SK-MEL-5 (cell line): Measurements from ENCODE around the gene S1PR5. TPM values are rescaled to one million over a fixed set of nuclear protein-coding genes. Genes with fewer than 3 reads are reported as not detected.
"Not testable (repeated sequence)": the region's sequence is repeated elsewhere in the genome, so short reads cannot be mapped to it uniquely, and the experiment has no call there.

ENCODE experiments used
- DNase-seq: peaks from one replicate; pipeline ENCODE4 v3.0.0-alpha.2; 2016; ENCODE audit warnings: low read depth, low spot score
- in situ Hi-C: cut with HindIII; loops from 2 replicates; pipeline ENCODE4 v1.10.0; 2016; ENCODE audit warnings: low sequenced_read_pairs, high pct_unique_total_duplicates, low pct_unique_long_range_greater_than_20kb
- total RNA-seq: library from RNA; depleted of rRNA; stranded (reverse); fragments of >200 nt; shearing (Covaris generic); gene quantifications from 2 replicates; pipeline ENCODE4 v1.2.3, GENCODE V29; 2014

Gene S1PR5
- total RNA-seq, 1 experiment from 2014 or later = 2.6 TPM

- in situ Hi-C loops = no loop called here
Observed at GRCh38 chr19:10549733-10550132, 32.5 kb upstream of the S1PR5 start.

GRCh38 chr19:10548746-10549276 lies 31.6 kb upstream of the S1PR5 start:
- DNase-seq = no peak
- in situ Hi-C loops = no loop called here

More at GRCh38 chr19:10549733-10550132, 32.5 kb upstream of the S1PR5 start:
- DNase-seq = no peak

GRCh38 chr19:10546817-10547216 lies 29.6 kb upstream of the S1PR5 start:
- no peak for DNase-seq
- in situ Hi-C loops = no loop called here

- in situ Hi-C loops = no loop called here
Observed at GRCh38 chr19:10544753-10545251, 27.6 kb upstream of the S1PR5 start.

GRCh38 chr19:10544242-10544752 lies 27.1 kb upstream of the S1PR5 start:
- peak; percentile 17 for DNase-seq
- in situ Hi-C loops = no loop called here

More at GRCh38 chr19:10544753-10545251, 27.6 kb upstream of the S1PR5 start:
- DNase-seq = no peak

- DNase-seq = peak; percentile 57
- in situ Hi-C loops = no loop called here
Observed at GRCh38 chr19:10543420-10544241, 26.4 kb upstream of the S1PR5 start, which contains the start of gene ATG4D. TSS of gene ATG4D (plus strand) at chr19:10543904. CDS start at chr19:10544091, 187 bp downstream.

- DNase-seq = no peak
- in situ Hi-C loops = no loop called here
Observed at GRCh38 chr19:10543059-10543419, 25.8 kb upstream of the S1PR5 start.

- in situ Hi-C loops = not testable (repeated sequence)
Observed at GRCh38 chr19:10539016-10539415, 21.8 kb upstream of the S1PR5 start.

GRCh38 chr19:10538204-10538983 lies 21.1 kb upstream of the S1PR5 start:
- DNase-seq = no peak
- in situ Hi-C loops = no loop called here

More at GRCh38 chr19:10539016-10539415, 21.8 kb upstream of the S1PR5 start:
- not testable (repeated sequence) for DNase-seq

- DNase-seq = no peak
- in situ Hi-C loops = no loop called here
Observed at GRCh38 chr19:10537668-10538067, 20.4 kb upstream of the S1PR5 start.

GRCh38 chr19:10535613-10536012 lies 18.4 kb upstream of the S1PR5 start:
- in situ Hi-C loops = no loop called here
- no peak for DNase-seq

GRCh38 chr19:10533646-10534386 lies 16.6 kb upstream of the S1PR5 start:
- DNase-seq = no peak
- in situ Hi-C loops = no loop called here

GRCh38 chr19:10532457-10532856 lies 15.2 kb upstream of the S1PR5 start:
- no peak for DNase-seq
- in situ Hi-C loops = no loop called here

GRCh38 chr19:10526887-10527286 lies 9.6 kb upstream of the S1PR5 start:
- DNase-seq, in situ Hi-C loops: not testable (repeated sequence)

- in situ Hi-C loops = no loop called here
- DNase-seq = no peak
Observed at GRCh38 chr19:10525636-10526035, 8.4 kb upstream of the S1PR5 start.

- in situ Hi-C loops = no loop called here
Observed at GRCh38 chr19:10523135-10523636, 5.9 kb upstream of the S1PR5 start.

GRCh38 chr19:10521461-10522171 lies 4.4 kb upstream of the S1PR5 start:
- DNase-seq = no peak
- in situ Hi-C loops = no loop called here

More at GRCh38 chr19:10523135-10523636, 5.9 kb upstream of the S1PR5 start:
- DNase-seq = no peak
